H9 (cell line): Measurements from ENCODE around the gene FARP1. TPM values are rescaled to one million over a fixed set of nuclear protein-coding genes. Genes with fewer than 3 reads are reported as not detected.
A peak's percentile ranks its signal among the peaks of the same experiment; 100 is the strongest.

ENCODE experiments used
- DNase-seq: peaks from one replicate; pipeline ENCODE4 v3.0.0-alpha.2; 2017
- H2AFZ ChIP-seq: one replicate; pipeline ENCODE4 v1.6.1; 2013; ENCODE audit warnings: mild to moderate bottlenecking, low read length, control low read depth, moderate library complexity
- H2AK5ac ChIP-seq: 2 replicates; pipeline ENCODE4 v1.6.1; 2013; ENCODE audit warnings: low read length, control low read depth, mixed read lengths; ENCODE audit not compliant: insufficient read length
- H2BK120ac ChIP-seq: one replicate; pipeline ENCODE4 v1.6.1; 2013; ENCODE audit warnings: low read depth, mild to moderate bottlenecking, low read length, control low read depth, inconsistent platforms; ENCODE audit not compliant: poor library complexity, severe bottlenecking
- H2BK12ac ChIP-seq: 2 replicates; pipeline ENCODE4 v1.6.1; 2013; ENCODE audit warnings: low read length, control low read depth, mixed read lengths, low read depth; ENCODE audit not compliant: insufficient read length
- H2BK15ac ChIP-seq: 2 replicates; pipeline ENCODE4 v1.6.1; 2013; ENCODE audit warnings: low read depth, low read length, control low read depth
- H2BK20ac ChIP-seq: one replicate; pipeline ENCODE4 v1.6.1; 2013; ENCODE audit warnings: low read depth, mild to moderate bottlenecking, low read length, control low read depth, inconsistent platforms; ENCODE audit not compliant: poor library complexity, severe bottlenecking
- H2BK5ac ChIP-seq: 2 replicates; pipeline ENCODE4 v1.6.1; 2013; ENCODE audit warnings: low read length, control low read depth, mixed read lengths; ENCODE audit not compliant: insufficient read length
- H3K14ac ChIP-seq: 2 replicates; pipeline ENCODE4 v1.6.1; 2013; ENCODE audit warnings: low read length, control low read depth; ENCODE audit not compliant: insufficient read depth
- H3K18ac ChIP-seq: 2 replicates; pipeline ENCODE4 v1.6.1; 2013; ENCODE audit warnings: low read depth, mild to moderate bottlenecking, mixed read lengths, low read length, control low read depth; ENCODE audit not compliant: insufficient read length
- H3K23ac ChIP-seq: 2 replicates; pipeline ENCODE4 v1.6.1; 2013; ENCODE audit warnings: low read length, control low read depth, mixed read lengths, low read depth; ENCODE audit not compliant: insufficient read length
- H3K23me2 ChIP-seq: 2 replicates; pipeline ENCODE4 v1.6.1; 2013; ENCODE audit warnings: low read depth, mild to moderate bottlenecking, mixed read lengths, low read length, control low read depth; ENCODE audit not compliant: insufficient read length, poor library complexity, severe bottlenecking
- H3K27ac ChIP-seq: 2 replicates; pipeline ENCODE4 v1.5.1; 2013; ENCODE audit warnings: low read length, control low read depth, mixed read lengths, low read depth; ENCODE audit not compliant: insufficient read length
- H3K27me3 ChIP-seq: 2 replicates; pipeline ENCODE4 v1.6.1; 2013; ENCODE audit warnings: low read length, control low read depth, inconsistent platforms; ENCODE audit not compliant: insufficient read depth
- H3K4ac ChIP-seq: 2 replicates; pipeline ENCODE4 v1.6.1; 2013; ENCODE audit warnings: low read depth, mild to moderate bottlenecking, control low read depth, inconsistent platforms, low read length, moderate library complexity
- H3K4me1 ChIP-seq: 2 replicates; pipeline ENCODE4 v1.6.1; 2013; ENCODE audit warnings: low read length, control low read depth, inconsistent platforms; ENCODE audit not compliant: insufficient read depth
- H3K4me2 ChIP-seq: 2 replicates; pipeline ENCODE4 v1.6.1; 2013; ENCODE audit warnings: low read length, control low read depth, mixed read lengths; ENCODE audit not compliant: insufficient read length, insufficient read depth
- H3K56ac ChIP-seq: 2 replicates; pipeline ENCODE4 v1.6.1; 2013; ENCODE audit warnings: low read depth, mild to moderate bottlenecking, mixed read lengths, low read length, control low read depth; ENCODE audit not compliant: insufficient read length
- H3K79me1 ChIP-seq: 2 replicates; pipeline ENCODE4 v1.6.1; 2013; ENCODE audit warnings: low read depth, mild to moderate bottlenecking, moderate library complexity, low read length, control low read depth, inconsistent platforms; ENCODE audit not compliant: insufficient read depth, poor library complexity, severe bottlenecking
- H3K79me2 ChIP-seq: 2 replicates; pipeline ENCODE4 v1.6.1; 2013; ENCODE audit warnings: low read length, control low read depth, inconsistent platforms; ENCODE audit not compliant: insufficient read depth
- H3K9ac ChIP-seq: 2 replicates; pipeline ENCODE4 v1.6.1; 2013; ENCODE audit warnings: low read length, control low read depth, mixed read lengths; ENCODE audit not compliant: insufficient read length; ENCODE audit errors: extremely low read depth
- H3K9me3 ChIP-seq: one replicate; pipeline ENCODE4 v1.6.1; 2013; ENCODE audit warnings: low read depth, low read length, inconsistent platforms; ENCODE audit not compliant: control insufficient read depth
- H3T11ph ChIP-seq: one replicate; pipeline ENCODE4 v1.6.1; 2013; ENCODE audit warnings: mild to moderate bottlenecking, low read length, control low read depth, inconsistent platforms
- H4K20me1 ChIP-seq: one replicate; pipeline ENCODE4 v1.6.1; 2013; ENCODE audit not compliant: control insufficient read depth, insufficient read length, insufficient read depth
- H4K5ac ChIP-seq: 2 replicates; pipeline ENCODE4 v1.6.1; 2013; ENCODE audit warnings: low read depth, mild to moderate bottlenecking, mixed read lengths, low read length, control low read depth; ENCODE audit not compliant: insufficient read length
- H4K8ac ChIP-seq: replicated peaks from 2 replicates; pipeline ENCODE4 v1.6.1; 2013; ENCODE audit warnings: low read length, control low read depth, mixed read lengths, low read depth; ENCODE audit not compliant: insufficient read length
- H4K91ac ChIP-seq: 2 replicates; pipeline ENCODE4 v1.6.1; 2013; ENCODE audit warnings: low read depth, mild to moderate bottlenecking, moderate library complexity, mixed read lengths, low read length, control low read depth; ENCODE audit not compliant: insufficient read length
- H3K27ac Mint-ChIP-seq, 3 experiments: 2 replicates in 2 of 3; 3 replicates in 1 of 3; pipeline ENCODE4 v1.8.0; 2020 to 2021; ENCODE audit warnings: mixed read lengths in 3 of 3, mild to moderate bottlenecking in 1 of 3, moderate library complexity in 1 of 3
- H3K27me3 Mint-ChIP-seq: 2 replicates; pipeline ENCODE4 v1.8.0; 2021; ENCODE audit warnings: low read depth, mild to moderate bottlenecking, moderate library complexity, mixed read lengths
- H3K36me3 Mint-ChIP-seq, 3 experiments: 2 replicates in 2 of 3; 3 replicates in 1 of 3; pipeline ENCODE4 v1.8.0; 2020 to 2021; ENCODE audit warnings: low read depth in 3 of 3, mixed read lengths in 3 of 3; ENCODE audit not compliant: insufficient read depth in 1 of 3
- H3K4me1 Mint-ChIP-seq, 2 experiments: 2 replicates each; pipeline ENCODE4 v1.8.0; 2020; ENCODE audit warnings: mixed read lengths in 2 of 2
- H3K4me3 Mint-ChIP-seq, 2 experiments: 2 replicates in 1 of 2; 3 replicates in 1 of 2; pipeline ENCODE4 v1.8.0; 2020 to 2021; ENCODE audit warnings: mild to moderate bottlenecking in 2 of 2, mixed read lengths in 2 of 2, moderate library complexity in 1 of 2
- H3K9me3 Mint-ChIP-seq, 2 experiments: 2 replicates in 1 of 2; 3 replicates in 1 of 2; pipeline ENCODE4 v1.8.0; 2020; ENCODE audit warnings: mild to moderate bottlenecking in 2 of 2, mixed read lengths in 2 of 2, moderate library complexity in 1 of 2
- CTCF ChIP-seq: fragments of 200-600 bp; sonication (generic); conservative IDR thresholded peaks from 3 replicates; pipeline ENCODE4 v1.8.0; 2021; ENCODE audit warnings: antibody characterized with exemption, mild to moderate bottlenecking
- WGBS: extraction: QIAGEN DNeasy Blood & Tissue Kit; methylation state at CpG from one replicate; pipeline ENCODE4 v1.1.7; 2013; ENCODE audit warnings: missing lambda C conversion rate, low lambda C conversion rate, mixed read lengths; ENCODE audit not compliant: insufficient read length; ENCODE audit errors: extremely low coverage; 5-methylcytosine and 5-hydroxymethylcytosine counted together
- total RNA-seq: library from RNA; stranded (reverse); gene quantifications from 2 replicates; pipeline ENCODE4 v1.2.1, GENCODE V29; 2021

Gene FARP1
- total RNA-seq, 1 experiment from 2014 or later, result 95.9 TPM

GRCh38 chr13:98240974-98241373, 98.1 kb downstream of the FARP1 start:
- Histone ChIP-seq H3K4ac (no peak overlapping the region), H4K8ac (no peak overlapping the region), H3K56ac (no peak overlapping the region), H2BK20ac (no peak overlapping the region), H3K18ac (no peak overlapping the region), H3K4me2 (no peak overlapping the region), H4K91ac (no peak overlapping the region), H2AK5ac (no peak overlapping the region), H3K4me1 (peaks cover 9% of the 10 kb centered on the region; the same call in 1 of the 2 replicates), H4K5ac (no peak overlapping the region), H3K27ac (no peak overlapping the region), H3K23ac (no peak overlapping the region), H3K27me3 (no peaks in the 10 kb centered on the region), H3K23me2 (no peaks in the 10 kb centered on the region), H2AFZ (no peak overlapping the region), H3K79me1 (peaks cover 2% of the 10 kb centered on the region), H3K9ac (no peak overlapping the region), H3K79me2 (peaks cover 4% of the 10 kb centered on the region; the same call in 1 of the 2 replicates), H3T11ph (no peak overlapping the region), H2BK15ac (no peak overlapping the region), H3K14ac (no peak overlapping the region), H2BK5ac (no peak overlapping the region), H2BK12ac (no peak overlapping the region), H2BK120ac (no peak overlapping the region), H3K9me3 (no peaks in the 10 kb centered on the region), H4K20me1 (no peaks in the 10 kb centered on the region)
- Mint-ChIP-seq H3K4me1 (peaks cover 34 to 37% of the 10 kb centered on the region in 2 experiments), H3K27me3 (no peaks in the 10 kb centered on the region), H3K9me3 (no peaks in the 10 kb centered on the region), H3K27ac (peak overlapping the region; percentile 2 to 37 (median 31); a peak in 2 of 7 replicates), H3K4me3 (no peak overlapping the region), H3K36me3 (peaks cover 0 to 10% (median 10%) of the 10 kb centered on the region in 3 experiments; a peak in 4 of 7 replicates)
- DNase-seq, result no peak
- WGBS, result no CpG with 5 or more reads among the region's 11 CpGs
- TF ChIP-seq CTCF, result no peak
